WTC11 (cell line): ENCODE results near the gene LY6G5B. TPM values are rescaled to one million over a fixed set of nuclear protein-coding genes. Genes with fewer than 3 reads are reported as not detected.

ENCODE experiments used
- ATAC-seq: fragments of 200-7000 bp; cut with Tn5 transposase; 2 replicates; pipeline ENCODE4 v1.10.0; 2021; ENCODE audit warnings: mild to moderate bottlenecking, moderate library complexity
- CTCF ChIA-PET: fragments of 300-600 bp; sonication (Branson Sonifier 250); formaldehyde crosslinking; loops from one replicate; lab custom pipeline; 2021; ENCODE audit warnings: antibody characterized with exemption; lab: Charles Lee
- POLR2A ChIA-PET: fragments of 350-600 bp; sonication (Branson Sonifier 250); formaldehyde crosslinking; loops from one replicate; lab custom pipeline; 2021; ENCODE audit warnings: antibody characterized with exemption; lab: Charles Lee
- DNase-seq: peaks from one replicate; pipeline ENCODE4 v3.0.0; 2021; ENCODE audit warnings: low spot score
- H3K27ac Mint-ChIP-seq: 2 replicates; pipeline ENCODE4 v1.8.0; 2021; ENCODE audit warnings: mixed read lengths
- H3K27me3 Mint-ChIP-seq: 2 replicates; pipeline ENCODE4 v1.8.0; 2021; ENCODE audit warnings: low read depth, mild to moderate bottlenecking, moderate library complexity, mixed read lengths
- H3K36me3 Mint-ChIP-seq: 2 replicates; pipeline ENCODE4 v1.8.0; 2021; ENCODE audit warnings: mixed read lengths
- H3K4me1 Mint-ChIP-seq: 2 replicates; pipeline ENCODE4 v1.8.0; 2022; ENCODE audit warnings: mixed read lengths
- H3K4me3 Mint-ChIP-seq: 2 replicates; pipeline ENCODE4 v1.8.0; 2021; ENCODE audit warnings: mild to moderate bottlenecking, moderate library complexity, mixed read lengths
- H3K9me3 Mint-ChIP-seq: 2 replicates; pipeline ENCODE4 v1.8.0; 2021; ENCODE audit warnings: mixed read lengths
- AR ChIP-seq: fragments of 250-450 bp; sonication (Bioruptor Pico); IDR thresholded peaks from 2 replicates; pipeline ENCODE4 v1.9.0; 2021; ENCODE audit warnings: mild to moderate bottlenecking
- ATF3 ChIP-seq: sonication (generic); formaldehyde crosslinking; conservative IDR thresholded peaks from 2 replicates; pipeline ENCODE4 v1.8.1; 2022; ENCODE audit warnings: mild to moderate bottlenecking, missing genetic modification reagents
- CBFB ChIP-seq: sonication (generic); formaldehyde crosslinking; IDR thresholded peaks from 2 replicates; pipeline ENCODE4 v1.8.1; 2022; ENCODE audit warnings: mild to moderate bottlenecking, low read depth, missing genetic modification reagents
- CREB1 ChIP-seq: sonication (generic); formaldehyde crosslinking; IDR thresholded peaks from 2 replicates; pipeline ENCODE4 v1.8.0; 2023; ENCODE audit warnings: mild to moderate bottlenecking, missing genetic modification reagents
- GRHL2 ChIP-seq: fragments of 250-450 bp; sonication (Bioruptor Pico); IDR thresholded peaks from 2 replicates; pipeline ENCODE4 v1.8.0; 2022; ENCODE audit warnings: mild to moderate bottlenecking, moderate library complexity; ENCODE audit not compliant: insufficient replicate concordance, severe bottlenecking
- HMGA2 ChIP-seq: fragments of 250-450 bp; sonication (Bioruptor Pico); IDR thresholded peaks from 2 replicates; pipeline ENCODE4 v1.4.0; 2021; ENCODE audit warnings: mild to moderate bottlenecking, moderate library complexity
- JAZF1 ChIP-seq: fragments of 250-450 bp; sonication (Bioruptor Pico); IDR thresholded peaks from 2 replicates; pipeline ENCODE4 v1.9.0; 2021; ENCODE audit warnings: moderate library complexity, mild to moderate bottlenecking, inconsistent platforms
- MAX ChIP-seq: sonication (generic); formaldehyde crosslinking; IDR thresholded peaks from 2 replicates; pipeline ENCODE4 v1.8.0; 2022; ENCODE audit warnings: mild to moderate bottlenecking, missing genetic modification reagents
- NFE2L1 ChIP-seq: sonication (generic); formaldehyde crosslinking; IDR thresholded peaks from 2 replicates; pipeline ENCODE4 v1.8.1; 2023; ENCODE audit warnings: missing genetic modification reagents
- NR2C2 ChIP-seq: sonication (generic); formaldehyde crosslinking; IDR thresholded peaks from 2 replicates; pipeline ENCODE4 v1.8.0; 2022; ENCODE audit warnings: mild to moderate bottlenecking, missing genetic modification reagents
- NR3C1 ChIP-seq: sonication (generic); formaldehyde crosslinking; conservative IDR thresholded peaks from 2 replicates; pipeline ENCODE4 v1.8.1; 2023; ENCODE audit warnings: low read depth, mild to moderate bottlenecking, missing genetic modification reagents
- PRRX2 ChIP-seq: fragments of 250-450 bp; sonication (Bioruptor Pico); IDR thresholded peaks from 2 replicates; pipeline ENCODE4 v1.8.0; 2021; ENCODE audit warnings: mild to moderate bottlenecking
- RORB ChIP-seq: fragments of 250-450 bp; sonication (Bioruptor Pico); IDR thresholded peaks from 2 replicates; pipeline ENCODE4 v1.9.0; 2021; ENCODE audit warnings: mild to moderate bottlenecking
- STAT6 ChIP-seq: sonication (generic); formaldehyde crosslinking; conservative IDR thresholded peaks from 2 replicates; pipeline ENCODE4 v1.8.1; 2023; ENCODE audit warnings: mild to moderate bottlenecking, low read depth, missing genetic modification reagents, moderate library complexity
- TCF7 ChIP-seq: sonication (generic); formaldehyde crosslinking; IDR thresholded peaks from 2 replicates; pipeline ENCODE4 v1.8.0; 2022; ENCODE audit warnings: mild to moderate bottlenecking, low read depth, missing genetic modification reagents, moderate library complexity
- ZBTB21 ChIP-seq: sonication (generic); formaldehyde crosslinking; IDR thresholded peaks from 2 replicates; pipeline ENCODE4 v1.8.1; 2023; ENCODE audit warnings: mild to moderate bottlenecking, missing genetic modification reagents, borderline replicate concordance
- ZNF121 ChIP-seq: sonication (generic); formaldehyde crosslinking; IDR thresholded peaks from 2 replicates; pipeline ENCODE4 v1.8.0; 2023; ENCODE audit warnings: missing genetic modification reagents
- ZNF232 ChIP-seq: sonication (generic); formaldehyde crosslinking; IDR thresholded peaks from 2 replicates; pipeline ENCODE4 v1.8.0; 2022; ENCODE audit warnings: mild to moderate bottlenecking, missing genetic modification reagents
- ZNF317 ChIP-seq: sonication (generic); formaldehyde crosslinking; IDR thresholded peaks from 2 replicates; pipeline ENCODE4 v1.8.1; 2023; ENCODE audit warnings: low read depth, mild to moderate bottlenecking, moderate library complexity, missing genetic modification reagents, borderline replicate concordance
- ZNF396 ChIP-seq: fragments of 250-450 bp; sonication (Bioruptor Pico); IDR thresholded peaks from 2 replicates; pipeline ENCODE4 v1.8.0; 2021; ENCODE audit warnings: mild to moderate bottlenecking, moderate library complexity, borderline replicate concordance
- ZNF416 ChIP-seq: fragments of 250-450 bp; sonication (Bioruptor Pico); IDR thresholded peaks from 2 replicates; pipeline ENCODE4 v1.9.0; 2021; ENCODE audit warnings: mild to moderate bottlenecking, inconsistent platforms
- ZNF423 ChIP-seq: fragments of 250-450 bp; sonication (Bioruptor Pico); IDR thresholded peaks from 2 replicates; pipeline ENCODE4 v2.1.2; 2022; ENCODE audit warnings: mild to moderate bottlenecking, moderate library complexity
- ZNF671 ChIP-seq: fragments of 250-450 bp; sonication (Bioruptor Pico); IDR thresholded peaks from 2 replicates; pipeline ENCODE4 v1.8.0; 2021; ENCODE audit warnings: mild to moderate bottlenecking
- total RNA-seq: library from RNA; stranded (reverse); gene quantifications from 3 replicates; pipeline ENCODE4 v1.2.3, GENCODE V29; 2021
- TF ChIP-seq, protein P1 (sequence below): sonication (generic); formaldehyde crosslinking; IDR thresholded peaks from 2 replicates; pipeline ENCODE4 v1.8.0; 2023; ENCODE audit warnings: missing genetic modification reagents
- TF ChIP-seq, protein P2 (sequence below): sonication (generic); formaldehyde crosslinking; IDR thresholded peaks from 2 replicates; pipeline ENCODE4 v1.8.0; 2022; ENCODE audit warnings: mild to moderate bottlenecking, missing genetic modification reagents
- TF ChIP-seq, protein P3 (sequence below): sonication (generic); formaldehyde crosslinking; IDR thresholded peaks from 2 replicates; pipeline ENCODE4 v1.8.0; 2022; ENCODE audit warnings: mild to moderate bottlenecking, missing genetic modification reagents

LY6G5B gene
- total RNA-seq, 1 experiment from 2014 or later = 15.7 TPM

DNA sequence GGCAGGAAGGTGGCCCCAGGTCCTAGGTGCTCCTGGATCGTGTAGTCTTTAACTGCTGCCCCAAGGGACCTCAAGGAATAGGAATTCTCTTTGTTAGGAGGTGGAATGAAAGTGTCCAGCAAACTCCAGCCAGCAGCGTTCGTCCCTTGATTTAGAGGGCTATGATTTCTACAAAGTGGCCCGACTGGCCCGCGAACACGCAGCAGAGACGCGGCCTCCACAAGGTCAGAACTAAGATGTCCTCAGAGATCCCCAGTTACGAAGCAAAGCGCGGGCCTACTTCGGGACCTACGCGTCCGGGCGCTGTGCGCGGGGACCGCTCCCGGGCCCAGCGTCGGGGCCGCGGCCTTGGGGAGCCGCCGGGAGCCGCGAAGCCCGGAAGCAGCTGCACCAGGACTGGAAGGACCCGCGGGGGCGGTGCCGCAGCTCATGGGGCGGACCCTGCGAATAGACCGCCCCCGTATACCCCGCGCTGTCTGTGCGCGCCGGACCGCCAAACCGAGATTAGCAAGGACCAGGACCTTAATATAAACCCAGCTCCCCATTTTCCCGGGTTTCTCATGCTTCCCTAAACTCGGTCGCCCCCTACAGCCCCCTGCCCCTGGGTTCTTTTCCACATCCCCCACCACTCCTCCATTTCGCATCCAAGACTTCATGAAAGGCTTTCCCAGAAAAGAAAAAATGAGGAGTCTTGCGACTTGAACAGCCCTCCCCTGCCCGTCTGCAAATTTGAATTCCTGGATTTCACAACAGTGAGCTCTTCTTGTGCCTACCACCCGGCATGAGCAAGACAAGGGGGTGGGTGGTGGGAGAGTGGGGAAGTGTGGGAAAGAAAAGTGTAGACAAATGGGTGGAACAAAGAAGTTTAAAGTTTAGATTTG, 9.2 kb upstream of the LY6G5B start, which contains the start of gene C6orf47 (continued):
- TF ChIP-seq AR (peak; percentile 48; the same call in 1 of the 2 replicates), ZNF121 (CRISPR knock-in tag) (no peak), ZNF416 (CRISPR knock-in tag) (peak; percentile 85), JAZF1 (CRISPR knock-in tag) (no peak), HMGA2 (no peak), ZNF396 (no peak), NFE2L1 (no peak), PRRX2 (peak; percentile 89), ATF3 (CRISPR knock-in tag) (no peak), CBFB (CRISPR knock-in tag) (no peak), ZBTB21 (CRISPR knock-in tag) (no peak), TCF7 (CRISPR knock-in tag) (no peak), CREB1 (CRISPR knock-in tag) (peak; percentile 12; the same call in 1 of the 2 replicates), NR3C1 (CRISPR knock-in tag) (no peak), ZNF671 (CRISPR knock-in tag) (peak; percentile 70; the same call in 1 of the 2 replicates)
- TF ChIP-seq, protein P1, sequence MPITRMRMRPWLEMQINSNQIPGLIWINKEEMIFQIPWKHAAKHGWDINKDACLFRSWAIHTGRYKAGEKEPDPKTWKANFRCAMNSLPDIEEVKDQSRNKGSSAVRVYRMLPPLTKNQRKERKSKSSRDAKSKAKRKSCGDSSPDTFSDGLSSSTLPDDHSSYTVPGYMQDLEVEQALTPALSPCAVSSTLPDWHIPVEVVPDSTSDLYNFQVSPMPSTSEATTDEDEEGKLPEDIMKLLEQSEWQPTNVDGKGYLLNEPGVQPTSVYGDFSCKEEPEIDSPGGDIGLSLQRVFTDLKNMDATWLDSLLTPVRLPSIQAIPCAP (CRISPR knock-in tag) = no peak
- TF ChIP-seq, protein P2, sequence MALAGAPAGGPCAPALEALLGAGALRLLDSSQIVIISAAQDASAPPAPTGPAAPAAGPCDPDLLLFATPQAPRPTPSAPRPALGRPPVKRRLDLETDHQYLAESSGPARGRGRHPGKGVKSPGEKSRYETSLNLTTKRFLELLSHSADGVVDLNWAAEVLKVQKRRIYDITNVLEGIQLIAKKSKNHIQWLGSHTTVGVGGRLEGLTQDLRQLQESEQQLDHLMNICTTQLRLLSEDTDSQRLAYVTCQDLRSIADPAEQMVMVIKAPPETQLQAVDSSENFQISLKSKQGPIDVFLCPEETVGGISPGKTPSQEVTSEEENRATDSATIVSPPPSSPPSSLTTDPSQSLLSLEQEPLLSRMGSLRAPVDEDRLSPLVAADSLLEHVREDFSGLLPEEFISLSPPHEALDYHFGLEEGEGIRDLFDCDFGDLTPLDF (CRISPR knock-in tag) = 0 out of 2 replicates have a peak, but pooled peaks have one; percentile 23
- TF ChIP-seq, protein P3, sequence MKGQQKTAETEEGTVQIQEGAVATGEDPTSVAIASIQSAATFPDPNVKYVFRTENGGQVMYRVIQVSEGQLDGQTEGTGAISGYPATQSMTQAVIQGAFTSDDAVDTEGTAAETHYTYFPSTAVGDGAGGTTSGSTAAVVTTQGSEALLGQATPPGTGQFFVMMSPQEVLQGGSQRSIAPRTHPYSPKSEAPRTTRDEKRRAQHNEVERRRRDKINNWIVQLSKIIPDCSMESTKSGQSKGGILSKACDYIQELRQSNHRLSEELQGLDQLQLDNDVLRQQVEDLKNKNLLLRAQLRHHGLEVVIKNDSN (CRISPR knock-in tag) = no peak

DNA sequence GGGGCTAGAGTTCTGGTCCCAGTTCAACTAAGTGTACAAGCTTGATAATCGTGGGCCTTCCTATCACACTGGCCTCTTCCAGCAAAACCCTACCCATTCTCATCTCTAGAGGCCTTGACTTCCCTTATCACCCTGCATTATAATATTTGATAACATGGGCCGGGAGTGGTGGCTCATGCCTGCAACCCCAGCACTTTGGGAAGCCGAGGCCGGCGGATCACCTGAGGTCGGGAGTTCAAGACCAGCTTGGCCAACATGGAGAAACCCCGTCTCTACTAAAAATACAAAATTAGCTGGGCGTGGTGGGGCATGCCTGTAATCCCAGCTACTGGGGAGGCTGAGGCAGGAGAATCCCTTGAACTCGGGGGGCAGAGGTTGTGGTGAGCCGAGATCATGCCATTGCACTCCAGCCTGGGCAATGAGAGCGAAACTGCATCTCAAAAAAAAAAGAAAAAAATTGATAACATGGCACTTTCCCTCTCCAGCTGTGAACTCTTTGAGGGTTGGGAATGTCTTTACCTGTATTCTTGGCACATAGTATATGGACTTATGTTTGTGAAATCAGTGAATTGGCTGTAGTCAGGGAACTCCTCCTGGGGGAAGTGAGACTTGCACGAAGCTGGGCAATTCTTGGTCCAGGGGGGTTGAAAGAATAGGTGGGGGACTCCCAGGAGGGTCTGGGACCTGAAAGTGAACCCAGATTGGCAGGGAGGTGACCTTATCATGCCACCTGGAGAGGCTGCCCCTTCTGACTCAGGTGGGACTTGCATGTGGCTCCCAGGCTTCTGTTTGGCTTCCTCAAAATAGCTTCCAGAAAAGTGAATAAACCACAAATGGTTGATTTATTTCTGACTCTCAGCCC, 8.3 kb upstream of the LY6G5B start:
- Mint-ChIP-seq H3K27ac (peak overlapping the region; percentile 91), H3K4me1 (peaks cover 40% of the 10 kb centered on the region), H3K9me3 (no peaks in the 10 kb centered on the region), H3K36me3 (peaks cover 27% of the 10 kb centered on the region), H3K27me3 (no peaks in the 10 kb centered on the region), H3K4me3 (peak overlapping the region; percentile 89)
- ChIA-PET POLR2A (interaction anchor here (0.7 to 1.4 kb wide), 8 partner anchors 9 to 166 kb away, joined by 3 to 11 read pairs (median 4); partner anchors contain the start of genes ABHD16A, BAG6, DDAH2 and DDX39B), CTCF (interaction anchor here (0.6 to 2.2 kb wide), 17 partner anchors 9 to 291 kb away, joined by 3 to 14 read pairs (median 6); partner anchors contain the start of genes ATP6V1G2, BAG6, CLIC1 and DDAH2)
- no peak for ATAC-seq
- no peak for DNase-seq
- TF ChIP-seq NFE2L1 (no peak), STAT6 (CRISPR knock-in tag) (no peak), ZNF423 (no peak), GRHL2 (CRISPR knock-in tag) (no peak), MAX (CRISPR knock-in tag) (no peak), ZNF317 (no peak), PRRX2 (no peak), ZNF232 (CRISPR knock-in tag) (no peak), NR2C2 (no peak), RORB (no peak)
